K562 (cell line): ENCODE measurements around the gene ZDHHC12. TPM values are rescaled to one million over a fixed set of nuclear protein-coding genes. Genes with fewer than 3 reads are reported as not detected.

Experiments
- ATAC-seq: fragments of 200-7000 bp; cut with Tn5 transposase; 3 replicates; pipeline ENCODE4 v1.9.1; 2020; ENCODE audit warnings: moderate library complexity
- BruUV-seq: library from RNA; stranded (reverse); fragments of 400-500 nt; replicated peaks from 2 replicates; lab custom pipeline; 2021; lab: Mats Ljungman, UMichigan
- CTCF ChIA-PET: fragments of 300-600 bp; formaldehyde crosslinking; extraction: SDS; loops from one replicate; lab custom pipeline; 2021; ENCODE audit warnings: low intra/inter-chr PET ratio; lab: Yijun Ruan, JAX
- POLR2A ChIA-PET: fragments of 300-600, 350-650 bp; sonication (Branson Sonifier 250); formaldehyde crosslinking; extraction: SDS; loops from one replicate; lab custom pipeline; 2021; ENCODE audit warnings: antibody characterized with exemption, inconsistent platforms; lab: Yijun Ruan, JAX
- DNase-seq, 4 experiments: peaks; one replicate each; pipeline versions ENCODE4 v3.0.0 to v3.0.0-alpha.2; 2011 to 2018; ENCODE audit warnings: low spot score in 3 of 4, mixed read lengths in 3 of 4; ENCODE audit errors: extremely low read depth in 1 of 4
- FAIRE-seq: peaks from 2 replicates; lab custom pipeline; 2011; peaks lifted over from hg19 to GRCh38; lab: Jason Lieb, UNC
- H2AFZ ChIP-seq: 2 replicates; pipeline ENCODE4 v1.6.0; 2011; ENCODE audit warnings: low read depth, low read length, control low read depth, inconsistent platforms
- H3K27ac ChIP-seq: fragments of 200-600 bp; 3 replicates; pipeline ENCODE4 v1.8.0; 2011; ENCODE audit warnings: low read depth, mild to moderate bottlenecking, control low read depth, inconsistent platforms, low read length, moderate library complexity, mixed read lengths; ENCODE audit errors: extremely low read depth
- H3K27me3 ChIP-seq, 2 experiments: fragments of 300-600 bp in 1 of 2; 2 replicates in 1 of 2; 3 replicates in 1 of 2; pipeline versions ENCODE4 v1.6.0 to v1.8.0; 2011; ENCODE audit warnings: inconsistent platforms in 2 of 2, low read length in 2 of 2, mild to moderate bottlenecking in 1 of 2, mixed read lengths in 1 of 2, moderate library complexity in 1 of 2; ENCODE audit not compliant: control insufficient read depth in 2 of 2, insufficient read depth in 2 of 2
- H3K36me3 ChIP-seq: fragments of 300-600 bp; 3 replicates; pipeline ENCODE4 v1.8.0; 2011; ENCODE audit warnings: mild to moderate bottlenecking, low read length, inconsistent platforms; ENCODE audit not compliant: control insufficient read depth, insufficient read depth
- H3K4me1 ChIP-seq, 2 experiments: fragments of 200-600 bp in 1 of 2; replicated peaks in 1 of 2; 2 replicates in 1 of 2; 3 replicates in 1 of 2; pipeline versions ENCODE4 v1.5.1 to v1.8.0; 2011; ENCODE audit warnings: inconsistent platforms in 2 of 2, low read length in 2 of 2, mild to moderate bottlenecking in 1 of 2, mixed read lengths in 1 of 2, moderate library complexity in 1 of 2; ENCODE audit not compliant: control insufficient read depth in 2 of 2, insufficient read depth in 2 of 2
- H3K4me2 ChIP-seq: 2 replicates; pipeline ENCODE4 v1.6.1; 2011; ENCODE audit warnings: low read length, control low read depth, inconsistent platforms, mixed read lengths; ENCODE audit not compliant: insufficient read depth
- H3K4me3 ChIP-seq: fragments of 200-600 bp; sonication (generic), shearing (Covaris generic); 2 replicates; pipeline ENCODE4 v1.5.1; 2016; ENCODE audit warnings: control low read depth, inconsistent platforms
- H3K79me2 ChIP-seq: fragments of 200-600 bp; 3 replicates; pipeline ENCODE4 v1.8.0; 2011; ENCODE audit warnings: low read length, inconsistent platforms; ENCODE audit not compliant: control insufficient read depth, insufficient read depth
- H3K9ac ChIP-seq, 2 experiments: 2 replicates each; pipeline versions ENCODE4 v1.6.0 to v1.6.1; 2011; ENCODE audit warnings: low read depth in 2 of 2, low read length in 2 of 2, control low read depth in 1 of 2, inconsistent platforms in 1 of 2, mild to moderate bottlenecking in 1 of 2, mixed read lengths in 1 of 2; ENCODE audit not compliant: insufficient read depth in 1 of 2
- H3K9me1 ChIP-seq: one replicate; pipeline ENCODE4 v1.6.0; 2011; ENCODE audit warnings: inconsistent platforms, mild to moderate bottlenecking, low read length, moderate library complexity; ENCODE audit not compliant: control insufficient read depth, insufficient read depth
- H3K9me3 ChIP-seq: replicated peaks from 2 replicates; pipeline ENCODE4 v1.5.1; 2011; ENCODE audit warnings: low read depth, low read length, inconsistent platforms; ENCODE audit not compliant: control insufficient read depth, insufficient read depth
- H4K20me1 ChIP-seq: replicated peaks from 2 replicates; pipeline ENCODE4 v1.6.1; 2011; ENCODE audit warnings: low read length, inconsistent platforms, mixed read lengths; ENCODE audit not compliant: control insufficient read depth, insufficient read depth
- BMI1 ChIP-seq: fragments of 150-350 bp; IDR thresholded peaks from 2 replicates; pipeline ENCODE4 v1.6.1; 2014; ENCODE audit warnings: low read length
- CBFA2T3 ChIP-seq: fragments of 450-650 bp; IDR thresholded peaks from 2 replicates; pipeline ENCODE4 v1.6.1; 2017
- CREB1 ChIP-seq, 2 experiments: sonication (generic) in 1 of 2; formaldehyde crosslinking in 1 of 2; IDR thresholded peaks; 2 replicates each; pipeline versions ENCODE4 v1.6.1 to v1.8.0; 2012 to 2022; ENCODE audit warnings: inconsistent platforms in 1 of 2, mild to moderate bottlenecking in 1 of 2, missing genetic modification reagents in 1 of 2, moderate library complexity in 1 of 2
- EGR1 ChIP-seq: fragments of 450-650 bp; conservative IDR thresholded peaks from 2 replicates; pipeline ENCODE4 v1.6.1; 2017; ENCODE audit warnings: mild to moderate bottlenecking
- GABPB1 ChIP-seq: sonication (generic); formaldehyde crosslinking; IDR thresholded peaks from 2 replicates; pipeline ENCODE4 v1.8.0; 2022; ENCODE audit warnings: mild to moderate bottlenecking, missing genetic modification reagents
- NR2C2 ChIP-seq, 2 experiments: fragments of 200-800 bp in 1 of 2; sonication (Bioruptor generic) in 1 of 2; sonication (generic) in 1 of 2; formaldehyde crosslinking in 1 of 2; IDR thresholded peaks; 2 replicates each; pipeline versions ENCODE4 v1.6.1 to v1.8.0; 2016 to 2022; ENCODE audit warnings: mild to moderate bottlenecking in 1 of 2, missing compliant biosample characterization in 1 of 2, missing genetic modification characterization in 1 of 2, missing genetic modification reagents in 1 of 2
- POLR2G ChIP-seq: fragments of 200-400 bp; formaldehyde crosslinking; IDR thresholded peaks from 2 replicates; pipeline ENCODE4 v1.6.1; 2017; ENCODE audit warnings: low read depth, mild to moderate bottlenecking, antibody characterized with exemption, low read length, moderate library complexity
- RREB1 ChIP-seq: fragments of 250-450 bp; sonication (Bioruptor Pico); IDR thresholded peaks from 2 replicates; pipeline ENCODE4 v1.4.0; 2020
- WGBS: fragments of 100-300 bp; shearing (Covaris generic); methylation state at CpG from one replicate; pipeline ENCODE4 v1.1.6; 2016; ENCODE audit warnings: low coverage, mixed read lengths; ENCODE audit not compliant: insufficient coverage; ENCODE audit errors: missing lambda C conversion rate; 5-methylcytosine and 5-hydroxymethylcytosine counted together
- in situ Hi-C: fragments of 300-500 bp; cut with MboI; formaldehyde crosslinking; loops from 4 replicates; pipeline ENCODE4 v1.15.0; 2018; ENCODE audit warnings: inconsistent platforms, mixed read lengths
- intact Hi-C: fragments of 100-400 bp; cut with micrococcal nuclease; formaldehyde crosslinking; loops from 2 replicates; pipeline ENCODE4 v1.14.2; 2022
- polyA plus RNA-seq, 8 experiments: library from polyadenylated mRNA; depleted of rRNA in 4 of 8; stranded (reverse) in 5 of 8; unstranded in 3 of 8; fragments of >200 nt; fragmentation: Nextera tagmentation in 2 of 8; fragmentation: Illumina TruSeq in 1 of 8; extraction: Ambion mirVana in 2 of 8; extraction: Trizol in 1 of 8; gene quantifications; 2 replicates each; pipeline versions ENCODE4 v1.2.1 to v1.2.3, GENCODE V29; 2011 to 2014; ENCODE audit warnings: inconsistent platforms in 1 of 8, missing spikeins in 1 of 8
- total RNA-seq, 7 experiments: library from RNA; depleted of rRNA in 6 of 7; stranded (reverse); fragments of >200 nt in 6 of 7; fragmentation: Illumina TruSeq in 2 of 7; extraction: Trizol in 2 of 7; gene quantifications; 2 replicates each; pipeline versions ENCODE4 v1.2.1 to v1.2.3, GENCODE V29; 2011 to 2021; ENCODE audit warnings: low replicate concordance in 1 of 7
- TF ChIP-seq, protein P1 (sequence below): fragments of 250-450 bp; sonication (Bioruptor Pico); IDR thresholded peaks from 2 replicates; pipeline ENCODE4 v1.4.0; 2020; ENCODE audit warnings: mild to moderate bottlenecking, moderate library complexity
- TF ChIP-seq, protein P2 (sequence below): sonication (generic); formaldehyde crosslinking; IDR thresholded peaks from 2 replicates; pipeline ENCODE4 v1.8.1; 2022; ENCODE audit warnings: missing genetic modification reagents
- TF ChIP-seq, protein P3 (sequence below): sonication (generic); formaldehyde crosslinking; IDR thresholded peaks from 2 replicates; pipeline ENCODE4 v1.9.0; 2022; ENCODE audit warnings: mild to moderate bottlenecking, missing genetic modification reagents

The ZDHHC12 gene
- total and polyA plus RNA-seq, 9 of the 15 experiments (the other 6 are each of a cell fraction or from before 2014, with no cell fraction given): 0.21 to 38.0 (median 13.8) TPM

DNA sequence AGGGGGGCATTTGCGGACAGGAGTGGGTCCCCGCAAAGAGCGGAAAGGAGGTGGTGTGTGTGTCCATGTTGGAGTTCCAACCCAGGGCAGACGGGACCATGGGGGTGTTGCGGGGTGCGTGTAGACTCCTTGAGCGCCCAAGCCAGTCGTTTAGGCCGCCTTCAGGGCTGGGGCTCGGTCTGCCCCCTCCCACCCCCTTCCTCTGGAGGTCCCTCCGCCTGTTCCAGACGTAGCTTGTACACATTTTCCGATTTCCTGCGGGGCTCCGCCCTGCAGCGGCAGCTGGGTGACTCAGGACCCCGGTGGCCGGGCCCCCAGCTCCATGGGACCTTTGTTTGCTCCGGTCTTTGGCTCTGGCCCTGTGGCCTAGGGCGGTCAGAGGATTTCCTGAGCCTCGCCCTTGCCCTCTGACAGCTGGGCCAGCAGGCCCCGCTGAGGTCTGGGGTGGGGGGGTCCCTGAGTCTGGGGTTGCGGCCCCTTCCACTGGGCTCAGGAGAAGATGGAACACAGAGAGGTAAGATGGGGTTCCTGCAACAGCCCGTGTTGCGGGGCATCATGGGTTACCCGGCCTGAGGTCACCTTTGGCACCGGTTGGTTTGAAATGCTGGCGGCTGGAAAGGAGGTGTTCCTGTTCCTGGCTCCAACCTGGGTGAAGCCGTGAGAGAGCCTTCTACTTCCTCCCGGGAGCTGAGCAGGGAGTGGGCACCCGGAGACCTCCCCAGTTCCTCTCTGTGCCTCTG, 20.1 kb downstream of the ZDHHC12 start:
- Histone ChIP-seq H3K4me3 (peak overlapping the region; percentile 69), H3K9me1 (no peaks in the 10 kb centered on the region), H3K36me3 (peaks cover 41% of the 10 kb centered on the region; the same call in 2 of the 3 replicates), H3K4me1 (peaks cover 9 to 43% of the 10 kb centered on the region in 2 experiments), H4K20me1 (no peaks in the 10 kb centered on the region), H2AFZ (peak overlapping the region; percentile 93), H3K9ac (peak overlapping the region; percentile 87 to 96), H3K4me2 (peak overlapping the region; percentile 82), H3K79me2 (peaks cover 24% of the 10 kb centered on the region), H3K27me3 (no peaks in the 10 kb centered on the region), H3K9me3 (no peaks in the 10 kb centered on the region), H3K27ac (peak overlapping the region; percentile 71)
- intact Hi-C loops: loop anchor here (5.0 kb wide), 1 partner anchor 56 kb away; no protein-coding TSS in a partner anchor
- DNase-seq (peak; percentile 36 to 62 (median 52)), ATAC-seq (no peak; the same call in 2 of the 3 replicates), FAIRE-seq (no peak)
- POLR2A ChIA-PET: interaction anchor here (0.6 to 2.3 kb wide), 3 partner anchors 8 to 261 kb away, joined by 3 to 9 read pairs (median 3); no protein-coding TSS in a partner anchor
- BruUV-seq: TSS peak; percentile 45
- 43% methylated on average over 25 of the region's 31 CpGs for WGBS
- in situ Hi-C loops: no loop called here
- CTCF ChIA-PET: interaction anchor here (0.6 kb wide), 1 partner anchor 1134 kb away, joined by 3 read pairs; no protein-coding TSS in a partner anchor
- TF ChIP-seq CREB1 (IDR thresholded peaks at IDR 0.05) (no peak), CREB1 (CRISPR knock-in tag; IDR thresholded peaks at IDR 0.05) (no peak), NR2C2 (CRISPR knock-in tag; IDR thresholded peaks at IDR 0.05) (no peak), NR2C2 (tag; IDR thresholded peaks at IDR 0.05) (no peak), BMI1 (no peak), CBFA2T3 (no peak), POLR2G (peak; percentile 8), RREB1 (CRISPR knock-in tag) (no peak), EGR1 (0 out of 2 replicates have a peak, but pooled peaks have one; percentile 1), GABPB1 (CRISPR knock-in tag) (peak; percentile 46; the same call in 1 of the 2 replicates)
- TF ChIP-seq, protein P1, sequence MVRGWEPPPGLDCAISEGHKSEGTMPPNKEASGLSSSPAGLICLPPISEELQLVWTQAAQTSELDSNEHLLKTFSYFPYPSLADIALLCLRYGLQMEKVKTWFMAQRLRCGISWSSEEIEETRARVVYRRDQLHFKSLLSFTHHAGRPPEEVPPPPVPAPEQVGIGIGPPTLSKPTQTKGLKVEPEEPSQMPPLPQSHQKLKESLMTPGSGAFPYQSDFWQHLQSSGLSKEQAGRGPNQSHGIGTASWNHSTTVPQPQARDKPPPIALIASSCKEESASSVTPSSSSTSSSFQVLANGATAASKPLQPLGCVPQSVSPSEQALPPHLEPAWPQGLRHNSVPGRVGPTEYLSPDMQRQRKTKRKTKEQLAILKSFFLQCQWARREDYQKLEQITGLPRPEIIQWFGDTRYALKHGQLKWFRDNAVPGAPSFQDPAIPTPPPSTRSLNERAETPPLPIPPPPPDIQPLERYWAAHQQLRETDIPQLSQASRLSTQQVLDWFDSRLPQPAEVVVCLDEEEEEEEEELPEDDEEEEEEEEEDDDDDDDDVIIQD (CRISPR knock-in tag): no peak
- TF ChIP-seq, protein P2, sequence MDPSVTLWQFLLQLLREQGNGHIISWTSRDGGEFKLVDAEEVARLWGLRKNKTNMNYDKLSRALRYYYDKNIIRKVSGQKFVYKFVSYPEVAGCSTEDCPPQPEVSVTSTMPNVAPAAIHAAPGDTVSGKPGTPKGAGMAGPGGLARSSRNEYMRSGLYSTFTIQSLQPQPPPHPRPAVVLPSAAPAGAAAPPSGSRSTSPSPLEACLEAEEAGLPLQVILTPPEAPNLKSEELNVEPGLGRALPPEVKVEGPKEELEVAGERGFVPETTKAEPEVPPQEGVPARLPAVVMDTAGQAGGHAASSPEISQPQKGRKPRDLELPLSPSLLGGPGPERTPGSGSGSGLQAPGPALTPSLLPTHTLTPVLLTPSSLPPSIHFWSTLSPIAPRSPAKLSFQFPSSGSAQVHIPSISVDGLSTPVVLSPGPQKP (CRISPR knock-in tag): no peak
- TF ChIP-seq, protein P3, sequence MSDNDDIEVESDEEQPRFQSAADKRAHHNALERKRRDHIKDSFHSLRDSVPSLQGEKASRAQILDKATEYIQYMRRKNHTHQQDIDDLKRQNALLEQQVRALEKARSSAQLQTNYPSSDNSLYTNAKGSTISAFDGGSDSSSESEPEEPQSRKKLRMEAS: no peak
